A549 (cell line): ENCODE measurements around the gene SLC6A6.

Experiments
- BHLHE40 ChIP-seq: IDR thresholded peaks from 2 replicates; pipeline ENCODE4 v1.6.1; 2012; ENCODE audit warnings: low read depth, low read length, inconsistent platforms
- CBX2 ChIP-seq: fragments of 200-600 bp; sonication (generic); IDR thresholded peaks from 2 replicates; pipeline ENCODE4 v1.6.1; 2016; ENCODE audit warnings: low read depth, mild to moderate bottlenecking, borderline replicate concordance
- CTCF ChIP-seq: fragments of >200 bp; sonication (Bioruptor Twin); formaldehyde crosslinking; IDR thresholded peaks from 3 replicates; pipeline ENCODE4 v1.5.1; 2016
- KDM5A ChIP-seq: fragments of 200-600 bp; sonication (generic); IDR thresholded peaks from 2 replicates; pipeline ENCODE4 v1.6.1; 2016; ENCODE audit warnings: antibody characterized with exemption, mild to moderate bottlenecking
- MAZ ChIP-seq: fragments of 150-350 bp; IDR thresholded peaks from 2 replicates; pipeline ENCODE4 v1.6.1; 2014; ENCODE audit warnings: antibody characterized with exemption, low read depth, low read length, borderline replicate concordance
- POLR2A ChIP-seq: IDR thresholded peaks from 2 replicates; pipeline ENCODE4 v1.6.1; 2012; ENCODE audit warnings: mild to moderate bottlenecking, low read length

GRCh38 chr3:14366248-14366647, 36.2 kb upstream of the SLC6A6 start:
- TF ChIP-seq MAZ (no peak), CBX2 (no peak), POLR2A (no peak), CTCF (no peak), BHLHE40 (no peak), KDM5A (no peak)
